Sigmoid colon (tissue), 3 donors: ENCODE results near the gene PRKAG2.

Experiments
- POLR2A ChIP-seq, 2 donors: fragments of 450-650 bp; IDR thresholded peaks; one replicate each; pipeline ENCODE4 v1.6.1; 2016; ENCODE audit warnings: antibody characterized with exemption in 2 of 2, mild to moderate bottlenecking in 2 of 2, moderate library complexity in 2 of 2
- TF ChIP-seq, protein P1 (sequence below), 4 experiments: fragments of 450-650 bp in 3 of 4; fragments of 200-600 bp in 1 of 4; IDR thresholded peaks; one replicate each; pipeline ENCODE4 v1.5.1; 2016 to 2019; ENCODE audit warnings: antibody characterized with exemption in 4 of 4, mild to moderate bottlenecking in 3 of 4, moderate library complexity in 2 of 4

DNA sequence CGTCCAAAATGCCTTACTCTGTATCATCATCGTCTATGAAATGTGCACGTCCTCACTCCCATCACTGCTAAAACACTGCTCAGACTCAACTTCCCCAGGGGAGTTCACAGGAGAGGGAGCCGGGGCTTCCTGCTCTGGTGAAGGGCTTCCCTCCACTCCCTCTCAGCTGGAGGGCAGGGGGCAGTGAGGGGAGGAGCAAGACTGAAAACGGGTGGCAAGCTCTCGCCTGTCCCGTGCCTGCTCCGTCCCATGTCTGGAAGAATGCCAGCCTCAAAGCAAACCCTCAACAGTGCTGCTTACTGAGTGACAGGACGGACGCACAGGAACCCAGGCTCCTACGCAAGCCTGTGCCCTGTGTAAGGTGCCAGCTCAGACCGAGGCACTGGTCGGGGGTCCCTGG lies 25.1 kb downstream of the PRKAG2 start:
- TF ChIP-seq, protein P1, sequence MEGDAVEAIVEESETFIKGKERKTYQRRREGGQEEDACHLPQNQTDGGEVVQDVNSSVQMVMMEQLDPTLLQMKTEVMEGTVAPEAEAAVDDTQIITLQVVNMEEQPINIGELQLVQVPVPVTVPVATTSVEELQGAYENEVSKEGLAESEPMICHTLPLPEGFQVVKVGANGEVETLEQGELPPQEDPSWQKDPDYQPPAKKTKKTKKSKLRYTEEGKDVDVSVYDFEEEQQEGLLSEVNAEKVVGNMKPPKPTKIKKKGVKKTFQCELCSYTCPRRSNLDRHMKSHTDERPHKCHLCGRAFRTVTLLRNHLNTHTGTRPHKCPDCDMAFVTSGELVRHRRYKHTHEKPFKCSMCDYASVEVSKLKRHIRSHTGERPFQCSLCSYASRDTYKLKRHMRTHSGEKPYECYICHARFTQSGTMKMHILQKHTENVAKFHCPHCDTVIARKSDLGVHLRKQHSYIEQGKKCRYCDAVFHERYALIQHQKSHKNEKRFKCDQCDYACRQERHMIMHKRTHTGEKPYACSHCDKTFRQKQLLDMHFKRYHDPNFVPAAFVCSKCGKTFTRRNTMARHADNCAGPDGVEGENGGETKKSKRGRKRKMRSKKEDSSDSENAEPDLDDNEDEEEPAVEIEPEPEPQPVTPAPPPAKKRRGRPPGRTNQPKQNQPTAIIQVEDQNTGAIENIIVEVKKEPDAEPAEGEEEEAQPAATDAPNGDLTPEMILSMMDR (IDR thresholded peaks at IDR 0.05) = no peak
- no peak for TF ChIP-seq POLR2A (IDR thresholded peaks at IDR 0.05)
